ENCODE results near the gene FGFR4. TPM values are rescaled to one million over a fixed set of nuclear protein-coding genes. Genes with fewer than 3 reads are reported as not detected.
A peak's percentile ranks its signal among the peaks of the same experiment; 100 is the strongest.

Gene FGFR4
- polyA plus RNA-seq, 6 donors from 2014 or later = 0.39 to 0.58 TPM; not detected in 4

DNA sequence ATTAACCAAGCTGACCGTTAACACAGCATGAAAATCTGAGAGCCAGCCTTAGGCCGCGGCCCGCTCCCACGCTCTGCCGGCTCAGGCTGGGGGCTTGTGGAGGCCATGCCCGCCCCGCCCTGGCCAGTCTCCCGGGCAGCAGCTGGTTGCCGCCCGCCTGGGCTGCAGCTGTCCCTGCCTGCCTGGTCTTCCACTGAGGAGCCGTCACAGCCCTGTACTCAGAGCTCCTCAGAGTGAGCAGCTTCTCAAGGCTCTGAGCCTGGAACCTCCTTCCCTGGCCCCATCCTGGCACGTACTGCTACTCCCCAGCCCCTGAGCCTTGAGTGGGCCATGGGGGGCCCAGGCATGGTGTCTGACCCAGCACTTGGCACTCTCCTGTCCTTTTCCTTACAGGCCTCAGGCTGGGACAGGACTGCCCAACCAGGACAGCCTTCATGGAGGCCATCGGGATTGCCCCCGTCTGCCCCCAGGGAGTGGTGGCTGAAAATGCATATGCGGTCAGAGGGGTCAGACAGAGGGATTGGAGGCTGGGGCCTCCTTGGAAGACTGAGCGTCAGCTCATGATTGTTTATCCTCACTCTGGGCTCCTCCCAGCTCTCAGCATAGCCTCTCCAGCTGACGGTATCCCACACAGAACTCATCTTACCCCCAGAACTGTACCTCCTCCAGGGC, 11.9 kb downstream of the FGFR4 start:
- Mint-ChIP-seq H3K27ac (peak overlapping the region in 1 of 6 donors; percentile 36), H3K4me3 (no peak overlapping the region), H3K4me1 (peaks cover 5 to 7% (median 5%) of the 10 kb centered on the region in 3 donors), H3K27me3 (peaks cover 0 to 5% (median 2%) of the 10 kb centered on the region in 3 donors), H3K9me3 (no peaks in the 10 kb centered on the region), H3K36me3 (no peaks in the 10 kb centered on the region)
- DNase-seq (no peak), ATAC-seq (ENCODE audit: low read depth in 2 of 2) (no peak)

GRCh38 chr5:177099422-177100093, 12.8 kb downstream of the FGFR4 start:
- DNase-seq (no peak), ATAC-seq (ENCODE audit: low read depth in 2 of 2) (peak; percentile 51 to 62)
- H3K36me3 Mint-ChIP-seq = no peaks in the 10 kb centered on the region
- peaks cover 5 to 7% (median 5%) of the 10 kb centered on the region in 3 donors for H3K4me1 Mint-ChIP-seq
- no peak overlapping the region for H3K4me3 Mint-ChIP-seq
- no peak overlapping the region for H3K27ac Mint-ChIP-seq
- H3K9me3 Mint-ChIP-seq = no peaks in the 10 kb centered on the region
- H3K27me3 Mint-ChIP-seq = peaks cover 0 to 12% (median 10%) of the 10 kb centered on the region in 3 donors

DNA sequence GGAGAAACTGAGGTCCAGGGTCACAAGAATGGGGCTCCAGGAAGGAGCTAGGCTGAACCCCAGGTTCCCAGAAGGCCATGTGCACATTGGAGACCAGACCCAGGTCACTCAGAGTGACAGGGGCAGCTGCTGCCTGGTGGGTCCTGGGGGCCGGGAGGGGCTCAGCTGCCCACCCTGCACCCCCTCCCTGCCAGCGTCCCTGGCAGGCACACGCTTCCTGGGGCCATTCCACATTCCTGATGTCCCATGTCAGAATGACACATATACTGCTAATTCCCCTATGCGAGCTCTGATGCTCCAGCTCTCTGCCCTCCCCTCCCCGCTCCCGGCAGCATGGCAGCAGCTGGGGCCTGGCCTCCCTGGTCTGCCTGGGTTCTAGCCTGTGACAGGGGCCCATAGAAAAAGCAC, 14.0 kb downstream of the FGFR4 start:
- H3K27ac Mint-ChIP-seq = no peak overlapping the region
- H3K9me3 Mint-ChIP-seq = no peaks in the 10 kb centered on the region
- H3K36me3 Mint-ChIP-seq = no peaks in the 10 kb centered on the region
- peaks cover 5 to 7% (median 5%) of the 10 kb centered on the region in 3 donors for H3K4me1 Mint-ChIP-seq
- ATAC-seq (ENCODE audit: low read depth in 2 of 2) = no peak
- H3K27me3 Mint-ChIP-seq = peaks cover 0 to 14% (median 10%) of the 10 kb centered on the region in 3 donors
- no peak overlapping the region for H3K4me3 Mint-ChIP-seq
- DNase-seq = no peak

DNA sequence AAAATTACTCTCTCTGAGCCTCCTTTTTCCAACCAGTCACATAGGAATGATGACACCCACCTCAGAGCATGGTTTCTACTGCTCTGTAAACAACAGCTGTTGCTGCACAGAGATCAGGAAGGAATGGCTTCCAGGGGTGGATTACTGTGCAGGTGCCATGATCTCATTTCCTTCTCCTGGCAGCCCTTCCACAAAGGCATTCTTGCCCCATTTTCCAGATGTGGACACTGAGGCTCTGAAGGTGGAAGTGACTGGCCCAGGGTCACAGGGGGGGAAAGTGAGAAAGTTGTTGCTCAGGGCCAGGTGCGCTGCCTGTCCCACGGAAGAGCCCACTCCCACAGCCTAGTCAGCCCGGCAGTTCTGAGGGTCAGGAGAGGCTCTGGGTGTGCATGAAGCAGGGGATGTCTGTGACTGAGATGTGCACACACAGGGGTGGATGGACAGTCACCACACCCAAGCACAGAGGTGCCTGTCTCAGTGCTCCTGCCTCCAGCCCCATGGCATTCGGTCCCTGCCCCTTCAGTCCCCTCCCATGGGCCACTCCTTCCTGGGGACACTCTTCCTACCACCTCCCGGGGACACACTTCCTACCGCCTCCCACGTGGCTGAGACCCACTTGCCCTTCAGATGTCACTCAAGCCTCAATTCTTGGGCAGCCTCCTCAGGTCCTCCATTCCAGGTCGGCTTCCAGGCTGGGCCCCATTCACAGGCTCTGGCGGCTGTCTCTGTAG, 17.0 kb downstream of the FGFR4 start:
- Mint-ChIP-seq H3K36me3 (no peaks in the 10 kb centered on the region), H3K27ac (peak overlapping the region in 1 of 6 donors; percentile 12), H3K4me3 (no peak overlapping the region), H3K27me3 (peaks cover 0 to 25% (median 10%) of the 10 kb centered on the region in 3 donors), H3K9me3 (no peaks in the 10 kb centered on the region), H3K4me1 (peaks cover 0 to 5% (median 3%) of the 10 kb centered on the region in 3 donors)
- ATAC-seq (ENCODE audit: low read depth in 2 of 2) (no peak), DNase-seq (no peak)

DNA sequence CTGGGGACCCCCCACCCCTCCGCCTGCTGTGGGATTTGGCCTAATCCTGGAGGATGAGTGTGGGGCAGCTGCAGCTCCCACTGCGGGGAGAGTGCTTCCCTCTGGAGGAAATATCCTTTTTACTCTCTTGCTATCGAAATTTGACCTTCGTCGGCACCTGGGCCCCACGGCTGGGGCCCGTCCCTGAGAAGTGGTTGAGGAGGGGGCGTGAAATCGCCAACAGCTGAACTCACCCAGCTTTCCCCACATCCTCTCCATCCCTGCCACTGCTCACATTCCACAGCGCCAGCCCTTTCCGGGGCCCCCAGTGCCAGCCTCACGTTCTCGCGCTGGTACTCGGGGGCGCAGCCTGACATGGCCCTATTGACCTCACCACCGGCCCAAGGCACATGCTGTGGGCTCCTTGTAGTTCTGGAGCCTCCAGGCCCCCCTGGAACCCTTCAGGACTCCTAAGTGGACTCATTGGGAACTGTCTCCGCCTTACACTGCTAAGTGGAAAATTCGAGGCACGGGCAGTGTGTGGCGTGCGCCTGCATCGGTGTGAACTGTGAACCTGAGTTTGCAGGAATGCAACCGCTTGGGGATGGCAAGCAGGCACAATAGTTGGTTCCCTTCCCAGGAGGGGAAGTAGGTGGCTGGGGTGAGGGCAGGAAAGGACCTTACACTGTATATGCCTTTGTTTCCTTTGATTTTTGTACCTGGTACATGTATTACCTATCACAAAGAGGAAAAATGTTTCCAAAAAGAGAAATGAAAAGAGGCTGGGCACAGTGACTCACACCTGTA, 19.2 kb downstream of the FGFR4 start:
- Mint-ChIP-seq H3K4me1 (no peaks in the 10 kb centered on the region), H3K9me3 (no peaks in the 10 kb centered on the region), H3K27ac (no peak overlapping the region), H3K36me3 (no peaks in the 10 kb centered on the region), H3K4me3 (no peak overlapping the region), H3K27me3 (peaks cover 0 to 31% (median 10%) of the 10 kb centered on the region in 3 donors)
- DNase-seq = no peak
- no peak for ATAC-seq (ENCODE audit: low read depth in 2 of 2)

DNA sequence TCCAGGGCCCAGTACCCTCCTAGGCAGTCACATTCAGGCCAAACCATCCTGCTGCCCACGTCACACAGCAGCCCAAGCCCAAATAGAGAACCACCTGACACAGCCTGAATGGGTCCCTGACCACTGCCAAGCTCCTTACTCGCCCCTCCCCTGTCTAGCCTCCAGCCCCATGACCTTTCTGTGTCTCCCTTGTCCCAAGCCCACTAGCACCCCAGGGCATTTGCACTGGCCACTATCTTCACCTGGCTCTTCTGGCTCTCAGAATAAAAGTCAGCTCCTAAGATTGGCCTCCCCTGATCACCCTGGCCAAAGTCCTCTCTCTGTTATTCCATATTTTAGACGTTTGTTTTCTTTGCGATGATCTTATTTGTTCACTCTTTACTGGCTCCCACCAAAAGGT, 20.4 kb downstream of the FGFR4 start:
- no peak overlapping the region for H3K4me3 Mint-ChIP-seq

DNA sequence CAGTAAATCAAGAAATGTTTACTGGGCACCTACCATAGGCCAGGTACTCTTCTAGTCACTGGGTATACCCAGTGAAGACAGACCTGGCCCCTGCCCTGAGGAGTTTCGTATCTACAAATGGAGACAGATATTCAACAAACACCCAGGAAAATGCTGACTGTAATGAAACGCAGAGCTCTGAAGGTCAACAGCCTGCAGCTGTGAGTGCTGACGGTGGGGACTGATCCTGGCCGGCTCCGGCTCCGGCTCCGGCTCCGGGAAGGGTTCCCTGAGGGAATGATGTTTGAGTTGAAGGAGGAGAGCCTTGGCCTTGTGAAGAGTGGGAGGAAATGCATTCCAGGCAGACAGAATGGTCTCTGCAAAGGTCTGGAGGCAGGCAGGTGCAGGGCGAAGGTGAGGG, 23.1 kb downstream of the FGFR4 start:
- no peak overlapping the region for H3K4me3 Mint-ChIP-seq
- peaks cover 0 to 19% (median 0%) of the 10 kb centered on the region in 3 donors for H3K27me3 Mint-ChIP-seq
- H3K36me3 Mint-ChIP-seq = no peaks in the 10 kb centered on the region
- peaks cover 1 to 15% (median 10%) of the 10 kb centered on the region in 3 donors for H3K4me1 Mint-ChIP-seq
- no peak for ATAC-seq (ENCODE audit: low read depth in 2 of 2)
- no peak for DNase-seq
- no peaks in the 10 kb centered on the region for H3K9me3 Mint-ChIP-seq
- no peak overlapping the region for H3K27ac Mint-ChIP-seq

More for the DNA sequence above, 20.4 kb downstream of the FGFR4 start:
- no peaks in the 10 kb centered on the region for H3K36me3 Mint-ChIP-seq
- peaks cover 0 to 7% (median 5%) of the 10 kb centered on the region in 3 donors for H3K4me1 Mint-ChIP-seq
- H3K9me3 Mint-ChIP-seq = no peaks in the 10 kb centered on the region
- peaks cover 0 to 31% (median 10%) of the 10 kb centered on the region in 3 donors for H3K27me3 Mint-ChIP-seq
- DNase-seq (no peak), ATAC-seq (ENCODE audit: low read depth in 2 of 2) (no peak)
- H3K27ac Mint-ChIP-seq = peak overlapping the region in 1 of 6 donors; percentile 81

GRCh38 chr5:177111720-177112394, 25.1 kb downstream of the FGFR4 start:
- Mint-ChIP-seq H3K4me1 (peaks cover 11 to 24% (median 15%) of the 10 kb centered on the region in 3 donors), H3K27ac (peak overlapping the region in 1 of 6 donors; percentile 86), H3K36me3 (no peaks in the 10 kb centered on the region), H3K4me3 (no peak overlapping the region), H3K9me3 (no peaks in the 10 kb centered on the region), H3K27me3 (peaks cover 0 to 13% (median 0%) of the 10 kb centered on the region in 3 donors)
- no peak for DNase-seq
- ATAC-seq (ENCODE audit: low read depth in 2 of 2) = peak; percentile 54 to 58

GRCh38 chr5:177112589-177113220, 26.0 kb downstream of the FGFR4 start:
- Mint-ChIP-seq H3K9me3 (no peaks in the 10 kb centered on the region), H3K27me3 (peaks cover 0 to 6% (median 0%) of the 10 kb centered on the region in 3 donors), H3K27ac (no peak overlapping the region), H3K36me3 (no peaks in the 10 kb centered on the region), H3K4me3 (no peak overlapping the region), H3K4me1 (peaks cover 11 to 24% (median 15%) of the 10 kb centered on the region in 3 donors)
- DNase-seq = no peak
- no peak for ATAC-seq (ENCODE audit: low read depth in 2 of 2)

- Mint-ChIP-seq H3K9me3 (no peaks in the 10 kb centered on the region), H3K4me3 (no peak overlapping the region), H3K27me3 (peaks cover 0 to 6% (median 0%) of the 10 kb centered on the region in 3 donors), H3K4me1 (peaks cover 11 to 24% (median 15%) of the 10 kb centered on the region in 3 donors), H3K27ac (peak overlapping the region in 1 of 6 donors; percentile 12), H3K36me3 (no peaks in the 10 kb centered on the region)
- DNase-seq (peak; percentile 68), ATAC-seq (ENCODE audit: low read depth in 2 of 2) (peak; percentile 37 to 50)
These were observed 27.1 kb downstream of the FGFR4 start for GRCh38 chr5:177113566-177114424.

DNA sequence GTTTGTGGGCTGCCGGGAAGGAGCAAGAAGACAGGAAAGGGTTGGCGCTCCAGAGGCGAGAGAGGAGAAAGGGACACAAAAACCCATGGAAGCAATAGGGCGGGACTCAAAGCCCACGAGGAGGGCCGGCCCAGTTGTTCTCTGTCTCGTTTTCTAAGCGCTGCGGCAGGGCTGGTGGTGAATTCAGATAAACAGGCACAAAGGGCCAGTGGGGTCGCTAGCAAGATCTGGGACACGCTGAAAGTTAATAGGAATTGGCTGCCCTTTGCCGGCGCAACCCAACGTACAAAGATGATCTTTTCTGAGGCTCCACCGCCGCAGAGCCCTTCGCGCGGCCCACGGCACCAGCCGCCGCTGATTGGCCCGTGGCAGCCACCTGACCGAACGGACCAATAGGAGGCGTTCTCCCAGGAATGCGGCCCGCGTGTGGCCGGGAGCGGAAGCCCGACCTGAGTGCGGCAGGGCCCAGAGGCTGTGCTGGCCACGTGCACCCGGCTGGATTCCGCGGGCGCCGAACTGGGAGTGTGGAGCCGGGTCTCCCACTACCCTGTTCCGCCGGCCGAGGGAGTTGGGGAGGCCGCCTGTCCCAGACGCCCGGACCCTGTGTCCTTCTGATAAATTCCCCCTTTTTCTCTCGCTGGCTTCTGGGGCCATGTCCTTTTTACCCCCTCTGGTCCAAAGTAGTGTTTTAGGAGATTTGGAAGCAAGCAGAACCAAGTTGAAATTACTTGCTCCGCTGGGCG, 30.1 kb downstream of the FGFR4 start:
- Mint-ChIP-seq H3K9me3 (no peaks in the 10 kb centered on the region), H3K36me3 (no peaks in the 10 kb centered on the region), H3K27ac (peak overlapping the region in 4 of 6 donors; percentile 71 to 91 (median 75)), H3K27me3 (no peaks in the 10 kb centered on the region), H3K4me3 (peak overlapping the region; percentile 62 to 83 (median 77)), H3K4me1 (peaks cover 11 to 20% (median 11%) of the 10 kb centered on the region in 3 donors)
- peak; percentile 68 for DNase-seq
- ATAC-seq (ENCODE audit: low read depth in 2 of 2) = peak; percentile 92 to 95

Data from naive B cell (primary cell).